Common myeloid progenitor, CD34-positive (primary cell): ENCODE measurements around the gene PHACTR4.

Experiments
- CTCF ChIA-PET: fragments of 350-600 bp; sonication (Branson Sonifier 250); formaldehyde crosslinking; loops from one replicate; lab custom pipeline; 2021; ENCODE audit warnings: antibody characterized with exemption; lab: Charles Lee
- POLR2A ChIA-PET: fragments of 350-600 bp; sonication (Branson Sonifier 250); formaldehyde crosslinking; loops from one replicate; lab custom pipeline; 2021; ENCODE audit warnings: antibody characterized with exemption; lab: Charles Lee
- DNase-seq, 3 donors: peaks; one replicate each; pipeline versions ENCODE4 v3.0.0 to v3.0.0-alpha.2; 2013
- H3K27ac ChIP-seq, 2 experiments: 1 replicate in 1 of 2; 2 replicates in 1 of 2; pipeline ENCODE4 v1.7.0; 2013; ENCODE audit warnings: inconsistent platforms in 2 of 2, low read length in 2 of 2, mild to moderate bottlenecking in 2 of 2, low read depth in 1 of 2, moderate library complexity in 1 of 2; ENCODE audit not compliant: severe bottlenecking in 2 of 2, insufficient read depth in 1 of 2, poor library complexity in 1 of 2
- H3K27me3 ChIP-seq, 5 experiments: replicated peaks in 2 of 5; 1 replicate in 3 of 5; 2 replicates in 2 of 5; pipeline versions ENCODE4 v1.6.1 to v1.7.0; 2013; ENCODE audit warnings: low read length in 4 of 5, mild to moderate bottlenecking in 2 of 5, moderate library complexity in 2 of 5, inconsistent platforms in 1 of 5; ENCODE audit not compliant: insufficient read depth in 5 of 5, control insufficient read depth in 4 of 5
- H3K36me3 ChIP-seq, 4 experiments: 1 replicate in 2 of 4; 2 replicates in 2 of 4; pipeline versions ENCODE4 v1.6.1 to v1.7.0; 2013; ENCODE audit warnings: low read length in 3 of 4, control low read depth in 1 of 4, mild to moderate bottlenecking in 1 of 4; ENCODE audit not compliant: control insufficient read depth in 4 of 4, insufficient read depth in 4 of 4
- H3K4me1 ChIP-seq, 4 experiments: 1 replicate in 3 of 4; 2 replicates in 1 of 4; pipeline versions ENCODE4 v1.6.1 to v1.7.1; 2013; ENCODE audit warnings: low read length in 3 of 4, mild to moderate bottlenecking in 3 of 4, control low read depth in 1 of 4, inconsistent platforms in 1 of 4, moderate library complexity in 1 of 4; ENCODE audit not compliant: control insufficient read depth in 4 of 4, insufficient read depth in 4 of 4; ENCODE audit errors: control extremely low read depth in 1 of 4
- H3K4me3 ChIP-seq, 7 experiments: 1 replicate in 4 of 7; 2 replicates in 3 of 7; pipeline versions ENCODE4 v1.5.1 to v1.7.0; 2013; ENCODE audit warnings: mild to moderate bottlenecking in 7 of 7, low read length in 6 of 7, moderate library complexity in 6 of 7, inconsistent platforms in 2 of 7, low read depth in 2 of 7, control low read depth in 1 of 7; ENCODE audit not compliant: insufficient read depth in 4 of 7, control insufficient read depth in 1 of 7; ENCODE audit errors: extremely low read depth in 1 of 7
- H3K9me3 ChIP-seq, 5 experiments: 1 replicate in 4 of 5; 2 replicates in 1 of 5; pipeline versions ENCODE4 v1.6.1 to v1.7.1; 2013; ENCODE audit warnings: low read length in 4 of 5, mild to moderate bottlenecking in 2 of 5, inconsistent platforms in 1 of 5, low read depth in 1 of 5, moderate library complexity in 1 of 5; ENCODE audit not compliant: control insufficient read depth in 4 of 5, insufficient read depth in 2 of 5; ENCODE audit errors: control extremely low read depth in 1 of 5
- WGBS: methylation state at CpG from one replicate; pipeline ENCODE4 v1.1.5; 2013; ENCODE audit not compliant: insufficient coverage; 5-methylcytosine and 5-hydroxymethylcytosine counted together

The PHACTR4 gene

DNA sequence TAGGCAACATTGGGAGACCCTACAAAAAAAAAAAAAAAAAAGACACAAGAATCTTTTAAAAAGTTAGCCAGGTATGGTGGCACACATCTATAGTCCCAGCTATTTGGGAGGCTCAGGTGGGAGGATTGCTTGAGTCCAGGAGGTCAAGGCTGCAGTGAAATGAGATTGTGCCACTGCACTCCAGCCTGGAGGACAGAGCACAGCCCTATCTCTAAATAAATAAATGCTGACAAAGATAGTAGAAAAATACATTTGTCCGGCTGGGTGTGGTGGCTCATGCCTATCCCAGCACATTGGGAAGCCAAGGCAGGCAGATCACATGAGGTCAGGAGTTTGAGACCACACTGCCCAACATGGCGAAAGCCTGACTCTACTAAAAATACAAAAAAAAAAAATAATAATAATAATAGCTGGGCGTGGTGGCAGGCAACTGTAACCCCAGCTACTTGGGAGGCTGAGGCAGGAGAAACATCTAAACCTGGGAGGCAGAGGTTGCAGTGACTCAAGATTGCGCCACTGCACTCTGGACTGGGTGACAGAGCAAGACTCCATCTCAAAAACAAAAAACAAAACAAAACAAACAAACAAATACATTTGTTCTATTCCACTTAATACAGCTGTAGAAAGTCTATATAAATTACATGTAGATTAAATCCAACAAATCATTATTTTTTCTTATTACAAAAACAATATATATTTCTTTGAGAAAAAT lies 48.5 kb downstream of the PHACTR4 start:
- H3K9me3 ChIP-seq: no peaks in the 10 kb centered on the region
- ChIA-PET CTCF (interaction anchor here (0.6 to 2.4 kb wide), 5 partner anchors 10 to 339 kb away, joined by 3 to 7 read pairs (median 3); no protein-coding TSS in a partner anchor), POLR2A (interaction anchor here (0.6 to 1.2 kb wide), 2 partner anchors 58 to 362 kb away, joined by 3 read pairs; no protein-coding TSS in a partner anchor)
- peaks cover 19 to 67% (median 45%) of the 10 kb centered on the region in 4 experiments for H3K4me1 ChIP-seq
- peak in 1 of 3 donors; percentile 30 for DNase-seq
- H3K36me3 ChIP-seq: no peaks in the 10 kb centered on the region
- peak overlapping the region; percentile 92 to 94 for H3K27ac ChIP-seq
- no peaks in the 10 kb centered on the region for H3K27me3 ChIP-seq
- no CpG with 5 or more reads among the region's 4 CpGs for WGBS
- peak overlapping the region in 5 of 7 experiments; percentile 25 to 76 (median 57) for H3K4me3 ChIP-seq

DNA sequence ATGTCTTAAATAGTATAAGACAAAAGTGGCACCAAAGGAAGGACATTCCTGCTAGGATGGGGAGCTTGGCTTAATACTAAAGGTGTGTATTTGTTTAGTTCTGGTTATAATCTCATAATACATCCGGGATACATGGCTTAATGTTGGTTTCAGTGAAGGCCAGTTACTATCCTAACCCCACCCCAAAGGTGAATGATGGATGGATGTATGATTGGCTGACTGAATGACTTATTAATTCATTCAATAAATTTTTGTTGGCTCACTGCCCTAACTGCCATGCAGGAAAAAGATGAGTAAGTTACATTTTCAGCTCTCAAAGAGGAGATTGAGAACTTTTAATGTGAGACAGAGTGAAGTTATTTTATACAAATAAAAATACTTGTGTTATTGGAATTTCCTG lies 52.2 kb downstream of the PHACTR4 start:
- Histone ChIP-seq H3K4me3 (no peak overlapping the region), H3K27me3 (no peaks in the 10 kb centered on the region), H3K4me1 (peaks cover 7 to 49% (median 27%) of the 10 kb centered on the region in 4 experiments), H3K9me3 (no peaks in the 10 kb centered on the region), H3K36me3 (no peaks in the 10 kb centered on the region), H3K27ac (peak overlapping the region in 1 of 2 experiments; percentile 31)
- DNase-seq: no peak
- no CpG with 5 or more reads among the region's 1 CpG for WGBS
- ChIA-PET POLR2A (interaction anchor here (0.6 kb wide), 1 partner anchor 84 kb away, joined by 3 read pairs; the partner anchor contains the start of gene RCC1), CTCF (interaction anchor here (0.6 to 1.8 kb wide), 3 partner anchors 9 to 61 kb away, joined by 3 to 7 read pairs (median 3); no protein-coding TSS in a partner anchor)

DNA sequence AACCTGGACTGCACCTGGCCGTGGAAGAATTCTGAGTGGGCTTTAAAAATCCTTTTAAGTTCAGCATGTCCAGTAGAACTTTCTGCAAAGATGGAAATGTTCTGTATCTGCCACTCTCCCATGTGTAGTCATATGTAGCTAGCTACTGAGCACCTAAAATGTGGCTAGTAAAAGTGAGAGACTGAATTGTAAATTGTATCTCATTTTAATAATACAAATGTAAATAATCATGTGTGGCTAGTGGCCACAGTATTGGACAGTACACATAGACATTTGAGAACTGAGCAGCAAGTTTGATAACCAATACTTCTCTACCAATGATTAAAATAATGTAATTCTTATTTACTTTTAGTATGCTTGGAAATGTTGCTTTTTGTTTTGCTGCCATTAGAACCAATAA lies 57.3 kb downstream of the PHACTR4 start:
- ChIA-PET CTCF (interaction anchor here (0.7 to 2.1 kb wide), 2 partner anchors 9 kb away, joined by 3 to 7 read pairs; no protein-coding TSS in a partner anchor), POLR2A (interaction anchor here (0.9 kb wide), 1 partner anchor 11 kb away, joined by 3 read pairs; no protein-coding TSS in a partner anchor)
- H3K4me3 ChIP-seq: no peak overlapping the region
- H3K27me3 ChIP-seq: no peaks in the 10 kb centered on the region
- H3K4me1 ChIP-seq: peaks cover 2 to 24% (median 7%) of the 10 kb centered on the region in 4 experiments
- peaks cover 0 to 4% (median 1%) of the 10 kb centered on the region in 4 experiments for H3K36me3 ChIP-seq
- no peak overlapping the region for H3K27ac ChIP-seq
- WGBS: no CpG with 5 or more reads among the region's 1 CpG
- no peaks in the 10 kb centered on the region for H3K9me3 ChIP-seq
- DNase-seq: no peak

DNA sequence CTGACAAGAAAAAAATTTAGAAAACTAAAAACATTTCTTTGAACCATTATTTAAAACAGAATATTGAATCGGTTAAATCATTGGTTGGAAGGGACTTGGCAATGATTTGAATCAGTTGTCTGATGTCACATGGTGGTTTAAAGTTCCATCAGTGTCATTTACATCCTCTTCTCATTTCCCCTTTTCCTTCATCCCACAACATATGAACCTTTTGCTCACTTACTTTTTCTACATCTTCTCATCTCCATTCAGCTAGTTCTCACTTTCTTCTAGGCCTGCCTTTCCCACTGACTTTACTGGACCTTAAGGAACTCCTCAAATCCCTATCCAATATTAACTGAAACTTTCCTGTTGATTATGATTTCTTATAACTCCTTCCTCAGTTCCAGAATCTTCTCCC lies 58.5 kb downstream of the PHACTR4 start:
- CTCF ChIA-PET: interaction anchor here (1.4 to 2.1 kb wide), 2 partner anchors 9 to 10 kb away, joined by 7 read pairs; no protein-coding TSS in a partner anchor
- no peaks in the 10 kb centered on the region for H3K9me3 ChIP-seq
- POLR2A ChIA-PET: interaction anchor here (0.6 to 0.9 kb wide), 3 partner anchors 10 to 940 kb away, joined by 3 read pairs; no protein-coding TSS in a partner anchor
- H3K27ac ChIP-seq: no peak overlapping the region
- no peak overlapping the region for H3K4me3 ChIP-seq
- WGBS: no CpG with 5 or more reads among the region's 1 CpG
- peaks cover 2 to 17% (median 5%) of the 10 kb centered on the region in 4 experiments for H3K4me1 ChIP-seq
- H3K27me3 ChIP-seq: no peaks in the 10 kb centered on the region
- no peak for DNase-seq
- H3K36me3 ChIP-seq: peaks cover 0 to 4% (median 1%) of the 10 kb centered on the region in 4 experiments

DNA sequence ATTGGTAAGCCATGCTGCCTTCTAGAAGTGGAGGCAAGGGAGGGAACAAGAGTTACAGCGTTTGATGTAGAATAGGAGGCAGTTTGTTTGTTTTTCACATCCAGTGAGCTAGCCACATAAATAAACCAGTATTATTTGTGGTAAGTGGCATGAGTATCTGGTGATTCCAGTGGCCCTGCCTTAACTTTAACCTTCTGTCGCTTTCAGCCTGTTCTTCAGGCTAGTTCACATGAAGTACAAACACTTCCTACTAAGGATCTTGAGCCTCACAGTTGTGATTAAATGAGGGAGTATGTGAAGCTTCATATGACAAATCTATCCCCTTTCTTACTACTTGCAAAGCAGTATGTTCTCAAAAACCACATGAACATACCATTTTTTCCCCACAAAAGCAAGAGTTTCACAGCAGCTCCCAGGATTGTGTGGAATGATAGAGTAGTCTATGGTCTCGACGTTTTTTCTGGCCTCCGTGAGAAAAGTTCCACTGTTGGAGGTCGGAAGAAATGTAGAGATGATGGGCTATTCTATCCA lies 59.5 kb downstream of the PHACTR4 start:
- no peaks in the 10 kb centered on the region for H3K9me3 ChIP-seq
- ChIA-PET CTCF (interaction anchor here (0.6 to 1.5 kb wide), 3 partner anchors 8 to 23 kb away, joined by 3 to 7 read pairs (median 7); no protein-coding TSS in a partner anchor), POLR2A (interaction anchor here (0.7 to 1.1 kb wide), 2 partner anchors 9 to 423 kb away, joined by 4 read pairs; no protein-coding TSS in a partner anchor)
- no peak overlapping the region for H3K27ac ChIP-seq
- no peak for DNase-seq
- peaks cover 2 to 10% (median 4%) of the 10 kb centered on the region in 4 experiments for H3K4me1 ChIP-seq
- H3K27me3 ChIP-seq: no peaks in the 10 kb centered on the region
- 100% methylated on average over 4 of the region's 6 CpGs for WGBS
- H3K4me3 ChIP-seq: no peak overlapping the region
- peaks cover 0 to 4% (median 1%) of the 10 kb centered on the region in 4 experiments for H3K36me3 ChIP-seq

DNA sequence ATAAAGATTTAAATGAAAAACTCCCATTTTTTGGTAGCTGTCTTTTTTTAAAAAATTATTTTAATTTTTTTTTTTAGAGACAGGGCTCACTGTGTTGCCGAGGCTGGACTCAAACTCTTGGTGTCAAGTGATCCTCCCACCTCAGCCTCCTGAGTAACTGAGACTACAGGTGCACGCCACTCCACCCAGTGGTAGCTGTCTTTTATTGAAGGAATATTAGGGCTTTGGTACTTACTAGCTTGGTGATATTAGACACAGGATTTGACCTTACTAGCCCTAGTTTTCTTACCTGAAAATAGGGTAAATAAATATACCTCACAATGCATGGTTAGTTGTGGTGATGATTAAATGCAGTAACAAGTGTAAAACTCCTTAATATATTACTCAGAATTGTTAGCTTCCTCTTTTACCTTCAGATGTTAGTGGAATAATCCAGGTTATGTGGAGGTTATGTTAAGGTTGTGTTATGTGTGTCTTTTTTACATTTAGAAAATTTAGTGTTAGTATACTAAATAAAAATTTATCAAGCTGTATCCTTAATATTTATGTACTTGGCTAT lies 66.8 kb downstream of the PHACTR4 start:
- ChIA-PET POLR2A (interaction anchor here (0.7 kb wide), 1 partner anchor 145 kb away, joined by 3 read pairs; no protein-coding TSS in a partner anchor), CTCF (interaction anchor here (0.6 to 2.5 kb wide), 11 partner anchors 8 to 188 kb away, joined by 3 to 12 read pairs (median 5); no protein-coding TSS in a partner anchor)
- DNase-seq: peak in 1 of 3 donors; percentile 40

More for the DNA sequence above, 66.8 kb downstream of the PHACTR4 start:
- Histone ChIP-seq H3K27me3 (no peaks in the 10 kb centered on the region), H3K36me3 (peaks cover 0 to 3% (median under 1%) of the 10 kb centered on the region in 4 experiments), H3K4me1 (peaks cover 10 to 41% (median 24%) of the 10 kb centered on the region in 4 experiments), H3K27ac (no peak overlapping the region), H3K9me3 (no peaks in the 10 kb centered on the region), H3K4me3 (no peak overlapping the region)
- WGBS: no CpG with 5 or more reads among the region's 2 CpGs
